ENCODE results near the gene TRIO.

TRIO gene

GRCh38 chr5:14330291-14330690 lies 187.1 kb downstream of the TRIO start:
- DNase-seq (ENCODE audit: low spot score), result no peak

DNA sequence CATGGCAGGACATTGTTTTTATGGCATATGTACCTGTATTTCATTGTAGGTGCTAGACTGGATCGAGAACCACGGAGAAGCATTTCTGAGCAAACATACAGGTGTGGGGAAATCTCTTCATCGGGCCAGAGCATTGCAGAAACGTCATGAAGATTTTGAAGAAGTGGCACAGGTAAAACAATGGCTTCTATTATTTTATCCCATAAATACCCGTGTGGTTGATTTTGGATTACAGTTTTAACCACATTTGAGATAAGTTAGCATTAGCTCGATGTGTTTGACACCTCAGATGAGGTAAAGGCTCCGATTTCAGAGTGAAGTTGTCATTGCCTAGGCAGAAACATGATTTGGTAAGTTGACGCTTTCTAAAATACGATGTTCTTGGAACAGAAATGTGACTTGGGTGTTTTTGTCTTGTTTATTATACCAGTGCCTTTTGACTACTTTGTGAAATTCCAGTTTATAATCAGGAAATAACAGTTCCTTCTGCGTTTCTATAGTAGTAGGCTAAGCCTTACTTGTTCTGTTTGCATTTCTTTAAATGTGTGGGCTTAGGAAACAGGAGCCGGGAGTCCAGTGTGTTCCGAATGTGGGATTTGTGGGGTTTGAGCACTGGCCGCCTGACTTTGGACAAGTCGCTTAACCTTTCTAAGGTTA lies 187.7 kb downstream of the TRIO start:
- no peak for DNase-seq (ENCODE audit: low spot score)

- no peak for DNase-seq (ENCODE audit: low spot score)
These were observed 188.2 kb downstream of the TRIO start for GRCh38 chr5:14331386-14331781.

DNA sequence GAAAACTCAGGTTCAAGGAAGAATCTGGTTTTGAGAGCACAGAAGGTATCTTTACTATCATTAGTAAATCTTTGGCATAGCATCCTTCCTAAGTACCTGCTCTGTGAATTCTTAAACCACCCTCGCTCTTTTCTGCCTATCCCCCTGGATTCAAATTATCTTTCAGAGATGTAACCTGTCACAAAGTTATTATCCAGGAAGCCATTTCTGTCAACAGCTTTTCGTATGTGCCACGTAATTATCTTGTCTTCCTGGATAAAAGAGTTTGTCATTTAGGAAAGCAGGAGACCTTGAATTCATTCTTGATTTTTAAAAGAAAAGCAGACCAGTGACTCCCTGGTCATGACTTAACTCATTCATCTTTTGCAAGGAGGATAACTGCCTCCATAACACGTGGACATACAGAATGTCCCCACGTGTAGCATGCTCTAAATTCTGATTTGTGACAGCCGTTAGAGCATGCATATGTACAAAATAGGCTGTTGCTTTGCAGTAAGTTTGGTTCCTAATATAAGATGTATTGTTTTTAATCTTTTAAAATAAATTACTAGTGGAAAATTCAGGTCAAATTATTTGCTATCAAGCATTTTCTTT lies 189.0 kb downstream of the TRIO start:
- no peak for DNase-seq (ENCODE audit: low spot score)

- no peak for DNase-seq (ENCODE audit: low spot score)
These were observed 189.6 kb downstream of the TRIO start for GRCh38 chr5:14332746-14333145.

- DNase-seq (ENCODE audit: low spot score), result no peak
These were observed 194.5 kb downstream of the TRIO start for GRCh38 chr5:14337593-14337992.

GRCh38 chr5:14339468-14339867 lies 196.3 kb downstream of the TRIO start:
- DNase-seq (ENCODE audit: low spot score), result no peak

- peak; percentile 65 for DNase-seq (ENCODE audit: low spot score)
These were observed 198.6 kb downstream of the TRIO start for GRCh38 chr5:14341571-14342230.

GRCh38 chr5:14342306-14342705 lies 199.2 kb downstream of the TRIO start:
- no peak for DNase-seq (ENCODE audit: low spot score)

DNA sequence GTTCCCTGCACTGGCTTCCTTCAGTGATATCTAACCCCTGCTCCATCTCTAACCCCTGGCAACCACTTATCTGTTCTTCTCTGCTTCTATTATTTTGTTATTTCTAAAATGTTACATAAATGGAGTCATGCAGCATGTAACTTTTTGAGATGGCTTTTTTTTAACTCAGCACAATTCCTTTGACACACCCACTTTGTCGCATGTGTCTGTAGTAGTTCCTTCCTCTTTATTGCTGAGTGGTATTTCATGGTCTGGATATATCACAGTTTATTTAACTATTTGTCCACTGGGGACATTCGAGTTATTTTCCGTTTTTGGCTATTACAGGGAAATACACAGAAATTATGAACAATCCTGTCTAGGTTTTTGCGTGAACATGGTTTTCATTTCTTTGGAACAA lies 200.2 kb downstream of the TRIO start:
- DNase-seq (ENCODE audit: low spot score), result no peak

DNA sequence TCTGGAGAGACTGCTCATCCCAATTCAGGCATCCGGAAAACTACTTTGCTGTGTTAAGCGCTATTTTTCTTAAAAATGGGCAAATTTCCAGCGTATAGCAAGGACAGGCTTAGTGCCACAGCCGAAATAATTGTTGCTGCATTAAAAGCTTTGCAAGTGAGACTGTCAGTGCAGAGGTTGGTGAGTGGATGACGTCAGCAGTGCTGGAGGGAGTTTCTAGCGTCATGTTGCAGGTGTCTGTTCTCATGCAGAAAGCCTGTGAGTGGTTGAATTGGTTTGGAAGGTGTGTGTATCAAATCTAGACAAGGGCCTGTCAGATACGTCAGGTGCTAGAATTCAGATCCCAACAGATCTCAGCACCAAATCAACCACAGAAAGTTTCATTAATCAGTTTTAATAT lies 204.4 kb downstream of the TRIO start:
- no peak for DNase-seq (ENCODE audit: low spot score)

- DNase-seq (ENCODE audit: low spot score), result no peak
These were observed 205.0 kb downstream of the TRIO start for GRCh38 chr5:14348142-14348541.

GRCh38 chr5:14349029-14349428 lies 205.9 kb downstream of the TRIO start:
- DNase-seq (ENCODE audit: low spot score), result no peak

DNA sequence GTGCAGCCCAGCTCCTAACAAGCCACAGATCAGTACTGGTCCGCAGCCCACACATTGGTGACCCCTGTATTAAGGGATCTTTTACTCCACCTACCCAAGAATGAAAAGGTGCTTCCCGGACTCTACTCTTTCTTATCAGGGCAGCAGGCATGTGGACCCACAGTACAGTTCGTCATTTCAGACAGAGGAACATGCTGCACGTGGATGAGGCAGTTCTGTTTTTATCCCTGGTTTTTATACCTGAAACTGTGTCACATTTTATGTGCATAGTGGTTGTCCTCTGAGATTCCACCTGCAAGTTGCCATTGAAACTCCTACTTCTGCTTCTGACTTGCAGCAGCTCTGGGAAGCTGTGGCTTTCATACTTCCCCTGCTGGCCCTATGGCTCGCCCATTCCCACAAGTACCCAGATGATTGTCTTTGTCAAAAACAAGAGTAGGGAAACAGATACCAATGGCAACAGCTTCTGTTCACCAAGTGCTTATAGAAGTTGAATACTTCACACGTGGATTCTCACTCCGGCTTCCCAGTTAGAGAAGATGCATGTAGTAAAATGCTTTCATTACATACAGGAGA lies 208.0 kb downstream of the TRIO start:
- no peak for DNase-seq (ENCODE audit: low spot score)

DNA sequence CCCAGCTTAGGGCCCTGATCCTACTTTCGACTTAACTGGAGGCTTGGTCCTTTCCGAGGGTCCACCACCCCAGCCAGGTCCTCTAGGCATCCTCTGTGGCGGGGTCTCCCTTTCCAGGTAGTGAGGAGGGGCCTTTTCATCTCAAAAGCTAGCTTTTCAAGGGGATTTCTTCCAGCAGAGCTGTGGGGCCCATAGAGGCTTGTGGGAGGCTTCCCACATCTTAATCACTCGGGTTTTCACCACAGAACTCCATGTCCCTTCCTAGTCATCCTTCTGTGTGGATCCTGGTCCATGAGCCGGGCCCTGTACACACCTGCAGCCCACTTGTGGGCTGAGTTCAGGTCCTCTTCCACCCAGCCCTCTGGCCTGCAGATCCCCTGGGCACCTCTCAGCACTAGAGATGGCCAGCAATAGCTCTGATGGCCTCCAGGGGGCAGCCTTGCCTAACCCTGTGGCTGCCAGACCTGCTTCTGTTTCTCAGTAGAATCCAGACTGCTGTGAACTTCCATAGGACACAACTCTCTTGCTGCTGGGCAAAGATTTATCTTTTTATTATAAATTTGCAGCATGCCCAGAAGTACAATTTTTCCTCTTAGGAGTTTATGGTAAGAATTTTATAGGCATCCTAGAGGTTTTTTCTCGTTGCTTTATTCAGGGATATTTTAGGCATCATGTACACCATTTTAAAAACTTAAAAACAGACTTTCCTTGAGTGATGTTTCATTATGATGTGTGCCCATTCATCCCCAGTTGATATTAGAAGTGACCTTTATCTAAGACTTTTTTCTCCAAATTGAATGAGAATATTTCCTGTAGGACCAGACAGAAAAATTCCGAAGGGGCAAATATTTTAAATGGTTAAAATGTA lies 208.9 kb downstream of the TRIO start:
- DNase-seq (ENCODE audit: low spot score), result peak; percentile 77

GRCh38 chr5:14353726-14354474 lies 210.8 kb downstream of the TRIO start:
- DNase-seq (ENCODE audit: low spot score), result no peak

GRCh38 chr5:14355391-14355790 lies 212.2 kb downstream of the TRIO start:
- no peak for DNase-seq (ENCODE audit: low spot score)

DNA sequence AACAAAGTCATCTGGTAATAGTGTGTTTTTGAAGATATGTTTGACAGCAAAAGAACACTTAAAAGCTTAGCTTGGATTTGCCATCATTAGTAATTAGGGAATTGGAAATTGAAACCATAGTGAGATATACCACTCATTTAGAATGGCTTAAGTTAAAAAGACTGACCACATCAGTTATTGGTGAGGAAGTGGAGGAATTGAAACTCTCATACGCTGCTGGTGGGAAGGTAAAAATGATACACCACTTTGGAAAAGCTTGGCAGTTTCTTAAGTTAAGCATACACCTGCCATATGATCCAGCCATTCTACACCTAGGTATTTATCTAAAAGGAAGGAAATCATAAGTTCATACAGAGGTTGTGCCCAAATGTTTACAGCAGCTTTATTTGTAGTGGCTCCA lies 213.2 kb downstream of the TRIO start:
- no peak for DNase-seq (ENCODE audit: low spot score)

DNA sequence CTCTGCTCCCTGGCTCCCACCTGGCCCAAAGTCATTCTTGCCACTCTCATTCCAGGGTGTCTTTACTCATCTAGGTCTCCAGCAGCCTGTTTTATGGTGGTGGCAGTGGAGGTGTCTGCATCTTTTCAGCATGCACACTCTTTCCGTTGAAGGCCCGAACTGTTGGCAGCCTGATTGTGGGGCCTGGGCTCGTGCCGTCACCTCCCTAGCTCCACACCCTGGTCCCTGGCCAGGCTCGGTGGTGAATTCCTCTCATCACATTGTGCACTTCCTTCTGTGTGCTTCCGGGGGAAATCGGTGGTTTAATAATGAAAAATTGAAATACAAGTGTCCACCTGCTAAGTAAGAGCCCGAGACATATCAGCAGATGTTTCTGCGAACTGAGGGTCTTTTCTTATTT lies 214.3 kb downstream of the TRIO start:
- no peak for DNase-seq (ENCODE audit: low spot score)

DNA sequence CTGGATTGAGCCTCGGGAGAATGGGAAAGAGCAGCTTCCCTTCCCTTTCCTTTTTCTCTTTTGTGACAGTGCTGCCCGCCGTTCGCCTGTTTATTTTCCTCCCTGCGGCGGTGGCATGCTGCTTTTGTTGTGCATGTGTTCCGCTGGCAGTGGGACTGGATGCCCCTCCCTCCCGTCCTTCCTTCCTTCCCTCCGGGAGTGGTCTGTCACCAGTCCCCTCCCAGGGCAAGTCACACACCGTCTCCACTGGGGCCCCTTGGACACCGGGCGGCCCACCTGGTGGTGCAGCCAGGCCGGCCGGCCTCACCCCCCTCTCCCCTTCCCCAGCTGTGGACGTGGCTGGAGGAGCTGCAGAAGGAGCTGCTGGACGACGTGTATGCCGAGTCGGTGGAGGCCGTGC lies 214.7 kb downstream of the TRIO start:
- DNase-seq (ENCODE audit: low spot score), result peak; percentile 70

DNA sequence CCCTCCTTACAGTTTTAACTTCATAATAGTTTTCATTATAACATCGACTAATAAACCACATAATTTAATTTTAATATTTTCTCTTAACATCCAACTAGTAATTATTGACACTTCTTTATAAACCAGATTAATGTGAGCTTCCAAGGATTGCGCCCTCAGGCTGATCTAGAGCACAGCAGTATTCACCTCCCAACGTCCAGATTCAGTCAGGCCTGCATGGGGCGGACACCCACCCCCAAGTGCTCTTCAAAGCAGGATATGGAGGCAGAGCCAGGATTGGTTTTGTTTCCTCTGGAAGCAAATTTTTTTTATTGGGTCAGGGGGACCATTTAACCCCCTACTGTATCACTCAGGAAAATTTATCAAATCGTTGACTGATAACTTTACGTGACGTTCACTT lies 215.4 kb downstream of the TRIO start:
- no peak for DNase-seq (ENCODE audit: low spot score)

Data from iPS-NIHi11 (cell line).